Endometrial microvascular endothelial cells (primary cell): ENCODE measurements around the gene BPIFB4. TPM values are rescaled to one million over a fixed set of nuclear protein-coding genes. Genes with fewer than 3 reads are reported as not detected.

Experiments
- in situ Hi-C: cut with HindIII; loops from 2 replicates; pipeline ENCODE4 v1.10.0; 2017; ENCODE audit warnings: low sequenced_read_pairs, low pct_unique_long_range_greater_than_20kb; ENCODE audit errors: inconsistent ontology term
- total RNA-seq: library from RNA; depleted of rRNA; stranded (reverse); fragments of >200 nt; gene quantifications from one replicate; pipeline ENCODE4 v1.2.3, GENCODE V29; 2015; ENCODE audit errors: inconsistent ontology term

The BPIFB4 gene
- total RNA-seq, 1 donor from 2014 or later = not detected

GRCh38 chr20:33059136-33059535 is 20.3 kb upstream of the BPIFB4 start:
- in situ Hi-C loops = no loop called here

- in situ Hi-C loops = no loop called here
Observed at GRCh38 chr20:33059741-33060390, 19.6 kb upstream of the BPIFB4 start.

- in situ Hi-C loops = no loop called here
Observed at GRCh38 chr20:33061658-33062028, 17.8 kb upstream of the BPIFB4 start.

- in situ Hi-C loops = no loop called here
Observed at GRCh38 chr20:33062105-33062824, 17.2 kb upstream of the BPIFB4 start.

GRCh38 chr20:33062825-33063149 is 16.7 kb upstream of the BPIFB4 start:
- in situ Hi-C loops = no loop called here

- in situ Hi-C loops = no loop called here
Observed at GRCh38 chr20:33063271-33063670, 16.2 kb upstream of the BPIFB4 start.

GRCh38 chr20:33064572-33065287 is 14.7 kb upstream of the BPIFB4 start:
- in situ Hi-C loops = no loop called here

GRCh38 chr20:33065785-33066184 is 13.7 kb upstream of the BPIFB4 start:
- in situ Hi-C loops = no loop called here

GRCh38 chr20:33067806-33068205 is 11.6 kb upstream of the BPIFB4 start:
- in situ Hi-C loops = no loop called here

- in situ Hi-C loops = no loop called here
Observed at GRCh38 chr20:33068251-33068939, 11.0 kb upstream of the BPIFB4 start.

GRCh38 chr20:33069673-33070072 is 9.8 kb upstream of the BPIFB4 start:
- in situ Hi-C loops = no loop called here

GRCh38 chr20:33070111-33071053 is 9.1 kb upstream of the BPIFB4 start:
- in situ Hi-C loops = no loop called here

GRCh38 chr20:33071198-33071597 is 8.2 kb upstream of the BPIFB4 start:
- in situ Hi-C loops = no loop called here

GRCh38 chr20:33072362-33072761 is 7.1 kb upstream of the BPIFB4 start:
- in situ Hi-C loops = no loop called here

- in situ Hi-C loops = no loop called here
Observed at GRCh38 chr20:33072813-33073212, 6.6 kb upstream of the BPIFB4 start.

GRCh38 chr20:33074675-33075074 is 4.8 kb upstream of the BPIFB4 start:
- in situ Hi-C loops = no loop called here

- in situ Hi-C loops = no loop called here
Observed at GRCh38 chr20:33075281-33075680, 4.2 kb upstream of the BPIFB4 start.

GRCh38 chr20:33076662-33077372 is 2.6 kb upstream of the BPIFB4 start:
- in situ Hi-C loops = no loop called here
